SK-N-MC (cell line): Measurements from ENCODE around the gene SLC9A9.
"Not testable (repeated sequence)": the region's sequence is repeated elsewhere in the genome, so short reads cannot be mapped to it uniquely, and the experiment has no call there.

Source experiments
- DNase-seq: peaks from one replicate; pipeline ENCODE4 v3.0.0-alpha.2; 2011; ENCODE audit warnings: low read depth, low spot score
- H3K27ac ChIP-seq: fragments of 200-600 bp; sonication (generic); 2 replicates; pipeline ENCODE4 v1.5.1; 2016; ENCODE audit warnings: mixed run types
- H3K36me3 ChIP-seq: fragments of 200-600 bp; sonication (generic); 2 replicates; pipeline ENCODE4 v1.6.1; 2017; ENCODE audit warnings: antibody characterized with exemption, low read length, mixed read lengths; ENCODE audit not compliant: insufficient read depth
- H3K4me3 ChIP-seq: fragments of 200-600 bp; sonication (generic); 2 replicates; pipeline ENCODE4 v1.5.1; 2016
- H3K9ac ChIP-seq: fragments of 200-600 bp; sonication (generic); 2 replicates; pipeline ENCODE4 v1.8.0; 2017; ENCODE audit warnings: mixed run types, mixed read lengths; ENCODE audit not compliant: insufficient read length
- H3K9me3 ChIP-seq: fragments of 200-600 bp; sonication (generic); 2 replicates; pipeline ENCODE4 v1.6.1; 2017; ENCODE audit warnings: low read depth, mild to moderate bottlenecking, antibody characterized with exemption, low read length, moderate library complexity, mixed read lengths
- EZH2 ChIP-seq: fragments of 200-600 bp; sonication (generic); IDR thresholded peaks from one replicate; pipeline ENCODE4 v1.6.1; 2017; ENCODE audit warnings: antibody characterized with exemption
- FOXP2 ChIP-seq: optimal IDR thresholded peaks from 2 replicates; pipeline ENCODE3; 2011; ENCODE audit warnings: mild to moderate bottlenecking, moderate library complexity; ENCODE audit not compliant: insufficient read depth; ENCODE audit errors: extremely low read length, control extremely low read depth
- POLR2AphosphoS5 ChIP-seq: IDR thresholded peaks from 2 replicates; pipeline ENCODE4 v1.6.1; 2012; ENCODE audit warnings: mild to moderate bottlenecking, low read depth, low read length, borderline replicate concordance

The SLC9A9 gene

DNA sequence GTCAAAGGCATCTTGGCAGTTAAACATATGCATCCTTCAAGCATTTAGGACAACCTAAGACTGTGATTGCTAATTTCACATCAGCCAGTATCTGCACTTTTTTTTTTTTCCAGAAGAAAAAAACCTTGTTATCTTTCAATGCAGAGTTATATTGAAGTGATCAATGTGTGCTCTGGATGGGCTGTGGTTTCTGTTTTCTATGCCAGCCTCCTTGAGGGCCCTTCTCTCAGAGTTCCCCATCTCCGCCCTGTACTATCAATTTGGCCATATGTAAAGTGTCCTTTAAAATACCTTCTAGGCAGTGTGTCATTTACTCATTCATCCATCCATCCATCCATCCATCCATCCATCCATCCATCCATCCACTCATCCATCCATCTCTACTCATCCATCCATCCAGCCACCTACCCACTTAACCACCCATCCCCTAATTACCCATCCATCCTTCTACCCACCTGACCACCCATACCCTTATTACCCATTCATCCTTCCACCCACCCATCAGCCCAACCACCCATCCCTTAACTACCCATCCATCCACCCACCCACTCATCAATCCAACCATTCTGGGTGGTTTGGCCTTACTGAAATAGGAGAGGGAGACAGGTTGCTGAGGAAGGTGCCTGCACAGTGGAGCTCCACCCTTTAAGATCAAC lies 406.6 kb downstream of the SLC9A9 start:
- H3K4me3 ChIP-seq = no peak overlapping the region
- no peak overlapping the region for H3K9ac ChIP-seq
- TF ChIP-seq EZH2 = no peak
- TF ChIP-seq POLR2AphosphoS5 = no peak
- TF ChIP-seq FOXP2 = no peak
- H3K27ac ChIP-seq = no peak overlapping the region
- no peaks in the 10 kb centered on the region for H3K36me3 ChIP-seq
- no peak for DNase-seq
- H3K9me3 ChIP-seq = no peaks in the 10 kb centered on the region

DNA sequence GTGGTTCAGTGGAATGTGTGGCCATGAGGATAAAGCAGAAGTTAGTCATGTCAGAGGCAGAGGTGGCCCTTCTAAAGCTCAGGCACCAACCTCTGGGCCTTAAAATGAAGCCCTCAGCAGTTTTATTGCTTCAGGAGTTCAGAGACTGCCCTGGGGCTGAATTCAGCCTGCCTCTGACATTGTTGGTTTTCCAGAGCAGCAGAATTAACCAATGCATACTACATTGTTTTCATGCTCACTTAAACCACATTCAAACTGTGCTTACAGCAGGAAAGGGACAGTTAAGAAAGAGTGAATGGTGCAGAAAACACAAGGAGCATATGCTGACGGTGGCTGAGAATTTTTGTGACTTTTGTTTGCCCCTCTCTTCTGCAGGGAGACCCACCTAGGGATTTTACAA lies 408.5 kb downstream of the SLC9A9 start:
- H3K27ac ChIP-seq = no peak overlapping the region
- no peaks in the 10 kb centered on the region for H3K36me3 ChIP-seq
- H3K4me3 ChIP-seq = no peak overlapping the region
- no peaks in the 10 kb centered on the region for H3K9me3 ChIP-seq
- TF ChIP-seq EZH2 = no peak
- TF ChIP-seq POLR2AphosphoS5 = no peak
- TF ChIP-seq FOXP2 = no peak
- no peak overlapping the region for H3K9ac ChIP-seq
- DNase-seq = no peak

DNA sequence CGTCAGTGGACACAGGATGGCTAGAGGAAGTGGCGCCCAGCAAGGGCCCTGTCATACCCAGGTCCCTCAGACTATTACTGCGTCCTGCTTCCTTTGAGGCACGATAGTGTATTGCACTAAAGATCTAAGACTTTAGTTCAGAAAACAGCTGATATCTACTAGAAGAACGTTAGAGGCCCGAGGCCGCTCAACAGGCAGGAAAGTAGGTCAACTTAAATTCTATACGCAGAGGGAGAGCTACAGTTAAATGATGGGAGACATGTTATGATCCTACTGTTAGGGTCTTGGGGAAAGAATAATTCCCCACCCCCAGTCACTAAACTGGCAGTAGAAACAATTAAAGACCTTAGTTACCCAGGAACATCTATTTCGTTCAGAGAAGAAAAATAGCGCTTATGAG lies 410.9 kb downstream of the SLC9A9 start:
- no peak overlapping the region for H3K4me3 ChIP-seq
- H3K9me3 ChIP-seq = no peaks in the 10 kb centered on the region
- no peak overlapping the region for H3K27ac ChIP-seq
- H3K9ac ChIP-seq = no peak overlapping the region
- TF ChIP-seq EZH2 (no peak), FOXP2 (no peak), POLR2AphosphoS5 (no peak)
- H3K36me3 ChIP-seq = no peaks in the 10 kb centered on the region
- DNase-seq = no peak

DNA sequence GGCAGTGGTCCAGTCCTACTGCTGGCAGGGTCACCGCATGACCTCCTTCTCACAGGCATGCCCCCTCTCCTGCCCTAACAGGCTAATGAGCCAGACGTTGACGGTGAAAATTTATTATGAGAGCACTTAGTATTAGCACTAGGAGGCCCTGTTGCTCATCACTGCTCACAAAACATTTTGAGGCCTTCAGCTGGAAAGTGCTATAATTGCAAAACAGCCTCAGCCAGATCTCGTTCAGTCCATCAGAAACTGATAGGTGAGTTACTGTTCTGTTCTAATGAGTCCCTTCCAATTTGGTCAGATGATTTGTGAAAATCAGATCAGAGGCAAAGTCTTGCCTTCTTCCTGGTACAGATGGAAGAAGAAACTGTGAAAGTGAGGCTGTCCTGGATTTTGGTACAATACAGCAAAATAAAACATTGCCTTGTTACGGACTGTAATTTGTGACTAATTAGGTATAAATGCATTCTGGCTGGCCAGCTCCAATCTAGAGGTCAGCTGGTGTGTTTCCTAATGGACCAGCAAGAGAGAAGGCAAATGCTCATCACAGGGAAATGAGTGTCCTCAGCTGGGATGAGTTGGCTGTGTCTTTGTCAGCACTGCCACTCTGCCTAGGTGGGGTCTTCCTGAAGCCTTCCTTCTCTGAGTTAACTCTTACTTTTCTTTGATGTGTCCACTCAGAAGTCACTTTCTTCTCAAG lies 411.9 kb downstream of the SLC9A9 start:
- H3K27ac ChIP-seq = no peak overlapping the region
- no peak overlapping the region for H3K4me3 ChIP-seq
- H3K9ac ChIP-seq = no peak overlapping the region
- no peaks in the 10 kb centered on the region for H3K36me3 ChIP-seq
- H3K9me3 ChIP-seq = no peaks in the 10 kb centered on the region
- TF ChIP-seq FOXP2 (no peak), EZH2 (no peak), POLR2AphosphoS5 (no peak)
- DNase-seq = no peak

DNA sequence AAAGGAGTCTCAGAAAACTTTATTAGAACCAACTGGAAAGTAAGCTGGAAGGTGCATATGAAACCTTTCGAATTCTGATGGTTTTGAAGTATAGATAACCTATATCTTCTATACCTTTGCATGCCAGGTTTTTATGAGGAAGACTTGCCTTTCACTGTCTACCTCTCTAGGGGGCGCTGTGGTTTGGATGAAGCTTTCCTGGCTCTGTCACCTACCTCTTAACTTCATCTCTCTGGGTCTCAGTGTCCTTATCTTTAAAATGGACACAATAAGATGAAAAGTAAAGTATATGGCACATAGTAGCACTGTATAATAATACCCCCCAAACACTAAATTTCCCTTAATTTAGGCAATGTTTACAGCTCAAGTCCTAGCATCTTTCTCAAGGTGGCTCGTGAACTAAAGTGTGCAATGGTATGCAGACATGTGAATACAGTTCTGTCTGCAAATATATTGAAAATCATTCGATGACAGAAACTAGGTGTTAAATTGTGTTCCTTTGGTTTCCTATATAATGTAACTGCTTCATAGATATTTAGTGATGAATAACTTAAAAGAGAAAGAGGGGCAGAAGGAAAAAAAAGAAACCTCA lies 414.4 kb downstream of the SLC9A9 start:
- no peak overlapping the region for H3K27ac ChIP-seq
- no peaks in the 10 kb centered on the region for H3K9me3 ChIP-seq
- no peak for TF ChIP-seq POLR2AphosphoS5
- no peak for TF ChIP-seq EZH2
- TF ChIP-seq FOXP2 = no peak
- DNase-seq = no peak
- no peak overlapping the region for H3K9ac ChIP-seq
- no peaks in the 10 kb centered on the region for H3K36me3 ChIP-seq
- H3K4me3 ChIP-seq = no peak overlapping the region

DNA sequence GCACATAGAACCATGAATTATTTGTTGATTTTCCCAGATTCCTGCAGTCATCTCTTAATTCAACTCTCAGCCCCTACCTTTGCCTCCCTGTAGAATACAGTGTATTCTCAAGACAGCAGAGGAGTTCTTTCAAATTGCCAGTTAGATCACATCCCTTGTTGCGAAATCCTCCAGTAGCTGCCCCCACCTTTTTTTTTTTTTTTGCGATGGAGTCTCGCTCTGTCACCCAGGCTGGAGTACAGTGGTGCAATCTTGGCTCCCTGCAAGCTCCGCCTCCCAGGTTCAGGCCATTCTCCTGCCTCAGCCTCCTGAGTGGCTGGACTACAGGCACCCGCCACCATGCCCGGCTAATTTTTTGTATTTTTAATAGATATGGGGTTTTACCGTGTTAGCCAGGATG lies 417.0 kb downstream of the SLC9A9 start:
- not testable (repeated sequence) for H3K27ac ChIP-seq, DNase-seq, H3K9ac ChIP-seq

DNA sequence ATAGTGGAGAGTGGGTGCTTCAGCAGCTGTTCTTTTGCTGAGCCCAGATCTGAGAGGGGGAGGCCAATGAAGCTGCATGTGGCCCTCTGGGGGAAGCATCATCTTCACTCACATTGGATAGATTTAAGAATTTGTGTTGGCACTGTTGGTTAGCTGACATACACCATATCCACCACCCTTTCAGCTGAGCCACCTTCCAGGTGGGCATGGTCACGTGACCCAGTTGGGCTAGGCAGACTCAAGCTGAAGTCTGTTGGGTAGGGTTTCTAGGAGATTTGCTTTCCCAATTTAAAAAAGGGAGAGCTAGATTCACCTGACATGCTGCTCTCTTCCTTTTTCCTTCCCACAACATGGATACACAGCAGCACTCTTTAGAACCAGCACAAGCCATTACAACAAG lies 417.7 kb downstream of the SLC9A9 start:
- TF ChIP-seq EZH2 = no peak
- TF ChIP-seq FOXP2 = no peak
- no peak for TF ChIP-seq POLR2AphosphoS5
- H3K27ac ChIP-seq = no peak overlapping the region
- no peaks in the 10 kb centered on the region for H3K9me3 ChIP-seq
- H3K4me3 ChIP-seq = no peak overlapping the region
- no peak overlapping the region for H3K9ac ChIP-seq
- DNase-seq = no peak
- H3K36me3 ChIP-seq = no peaks in the 10 kb centered on the region

More for the DNA sequence above, 417.0 kb downstream of the SLC9A9 start:
- H3K4me3 ChIP-seq, H3K9me3 ChIP-seq, H3K36me3 ChIP-seq: not testable (repeated sequence)

DNA sequence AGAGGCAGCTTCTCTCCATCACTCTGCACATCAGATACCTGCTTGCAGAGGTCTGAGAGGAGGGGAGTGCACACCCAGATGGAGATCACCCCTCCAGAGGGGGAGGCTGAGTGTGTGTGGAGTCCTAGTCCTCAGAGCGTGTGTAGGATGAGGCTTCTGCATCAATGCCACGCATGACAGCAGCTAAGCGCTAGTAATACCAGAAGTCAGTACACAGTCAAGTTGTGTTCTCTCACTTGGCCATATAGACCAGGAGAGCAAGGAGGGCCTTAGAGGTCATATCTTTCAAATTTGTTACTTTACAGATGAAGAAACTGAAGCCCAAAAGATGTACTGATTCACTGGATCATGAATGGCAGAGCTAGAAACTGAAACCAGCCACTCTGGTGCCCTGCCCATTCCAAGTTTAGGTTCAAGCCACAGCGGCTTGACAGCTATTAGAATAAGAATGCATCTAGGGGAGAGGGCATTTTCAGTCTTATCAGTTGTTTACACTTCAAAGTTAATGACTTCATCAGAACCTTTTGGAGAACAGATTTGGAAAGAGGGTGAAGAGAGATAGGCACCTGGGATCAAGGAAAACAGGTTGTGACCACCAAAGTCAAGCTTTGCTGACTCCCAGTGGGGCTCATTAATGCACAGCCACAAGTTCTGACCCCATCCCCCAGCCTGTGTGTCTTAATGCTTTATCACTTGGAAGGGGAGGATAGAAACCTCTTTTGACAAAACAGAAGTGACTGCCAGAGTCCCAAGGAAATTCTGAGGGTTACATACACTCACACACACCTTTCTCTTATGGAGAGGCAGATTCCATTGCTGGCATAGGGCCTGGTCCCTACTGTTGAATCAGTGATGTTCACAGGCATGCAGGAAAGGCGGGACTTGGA lies 418.4 kb downstream of the SLC9A9 start:
- TF ChIP-seq FOXP2 = no peak
- DNase-seq = no peak
- Histone ChIP-seq H3K4me3 (no peak overlapping the region), H3K9me3 (no peaks in the 10 kb centered on the region), H3K9ac (no peak overlapping the region), H3K27ac (no peak overlapping the region), H3K36me3 (no peaks in the 10 kb centered on the region)
